OCI-LY3 (cell line): ENCODE results near the gene GINS2.

Source experiments
- CTCF ChIP-seq: fragments of 200-600, 300-600 bp; sonication (generic); IDR thresholded peaks from 2 replicates; pipeline ENCODE4 v1.5.1; 2014; ENCODE audit warnings: antibody characterized with exemption, low read length, low read depth
- EZH2phosphoT487 ChIP-seq: fragments of 200-600 bp; shearing (Covaris generic); IDR thresholded peaks from 2 replicates; pipeline ENCODE4 v1.6.1; 2018; ENCODE audit warnings: antibody characterized with exemption, mixed run types, low read depth

GRCh38 chr16:85627526-85628264, 61.1 kb downstream of the GINS2 start:
- TF ChIP-seq CTCF (no peak), EZH2phosphoT487 (no peak)
